ENCODE measurements around the gene B4GALT4. TPM values are rescaled to one million over a fixed set of nuclear protein-coding genes. Genes with fewer than 3 reads are reported as not detected.

B4GALT4 gene
- total RNA-seq, 1 donor from 2014 or later, result 13.5 TPM

DNA sequence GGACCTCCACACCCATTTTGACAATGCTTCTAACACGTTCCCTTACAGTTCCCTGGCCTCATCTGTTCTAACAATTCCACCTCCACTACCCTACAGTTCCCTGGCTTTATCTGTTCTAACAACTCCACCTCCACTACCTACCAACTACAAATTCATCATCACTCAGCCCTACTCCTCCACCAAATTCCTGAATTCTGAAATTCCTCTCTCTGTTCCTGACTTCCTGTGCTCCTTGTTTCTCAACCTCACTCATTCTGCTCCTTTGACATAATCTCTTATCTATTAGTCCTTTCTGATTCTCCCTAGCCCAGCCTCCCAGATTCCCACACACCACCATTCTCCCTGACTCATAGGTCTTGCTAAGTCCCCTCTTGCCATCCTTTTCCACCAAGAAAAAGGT is 44.8 kb downstream of the B4GALT4 start:
- TF ChIP-seq, protein P1, sequence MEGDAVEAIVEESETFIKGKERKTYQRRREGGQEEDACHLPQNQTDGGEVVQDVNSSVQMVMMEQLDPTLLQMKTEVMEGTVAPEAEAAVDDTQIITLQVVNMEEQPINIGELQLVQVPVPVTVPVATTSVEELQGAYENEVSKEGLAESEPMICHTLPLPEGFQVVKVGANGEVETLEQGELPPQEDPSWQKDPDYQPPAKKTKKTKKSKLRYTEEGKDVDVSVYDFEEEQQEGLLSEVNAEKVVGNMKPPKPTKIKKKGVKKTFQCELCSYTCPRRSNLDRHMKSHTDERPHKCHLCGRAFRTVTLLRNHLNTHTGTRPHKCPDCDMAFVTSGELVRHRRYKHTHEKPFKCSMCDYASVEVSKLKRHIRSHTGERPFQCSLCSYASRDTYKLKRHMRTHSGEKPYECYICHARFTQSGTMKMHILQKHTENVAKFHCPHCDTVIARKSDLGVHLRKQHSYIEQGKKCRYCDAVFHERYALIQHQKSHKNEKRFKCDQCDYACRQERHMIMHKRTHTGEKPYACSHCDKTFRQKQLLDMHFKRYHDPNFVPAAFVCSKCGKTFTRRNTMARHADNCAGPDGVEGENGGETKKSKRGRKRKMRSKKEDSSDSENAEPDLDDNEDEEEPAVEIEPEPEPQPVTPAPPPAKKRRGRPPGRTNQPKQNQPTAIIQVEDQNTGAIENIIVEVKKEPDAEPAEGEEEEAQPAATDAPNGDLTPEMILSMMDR (IDR thresholded peaks at IDR 0.05), result no peak
- no peak for ATAC-seq

DNA sequence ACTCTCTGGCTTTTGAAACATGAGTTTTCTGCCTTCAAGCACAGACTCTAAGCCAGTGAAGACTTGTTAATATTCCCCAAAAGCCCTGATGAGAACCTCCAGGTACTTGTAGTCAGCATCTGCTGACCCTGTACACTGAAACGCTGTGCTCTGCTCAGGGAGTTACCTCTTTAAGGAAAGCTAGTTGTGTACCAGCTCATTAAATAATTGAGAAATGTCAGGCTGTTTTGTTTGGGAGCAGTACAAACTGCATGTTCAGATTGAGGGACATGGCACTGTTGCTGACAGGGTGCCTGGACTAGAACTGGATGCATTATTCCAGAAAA is 45.6 kb downstream of the B4GALT4 start:
- intact Hi-C loops (cut with DNase I), result no loop called here
- no peaks in the 10 kb centered on the region for H3K9me3 ChIP-seq
- H3K27ac ChIP-seq, result no peak overlapping the region
- TF ChIP-seq, protein P1 (IDR thresholded peaks at IDR 0.05), result no peak
- no peaks in the 10 kb centered on the region for H3K27me3 ChIP-seq (ENCODE audit: low read depth)
- DNase-seq (no peak), ATAC-seq (no peak)
- H3K4me1 ChIP-seq, result no peaks in the 10 kb centered on the region
- H3K4me3 ChIP-seq, result no peak overlapping the region
- no peaks in the 10 kb centered on the region for H3K36me3 ChIP-seq

More for the DNA sequence above, 44.8 kb downstream of the B4GALT4 start:
- Histone ChIP-seq H3K27ac (no peak overlapping the region), H3K4me1 (no peaks in the 10 kb centered on the region), H3K9me3 (no peaks in the 10 kb centered on the region), H3K36me3 (no peaks in the 10 kb centered on the region), H3K4me3 (no peak overlapping the region), H3K27me3 (ENCODE audit: low read depth) (no peaks in the 10 kb centered on the region)
- DNase-seq, result no peak
- intact Hi-C loops (cut with DNase I), result no loop called here

DNA sequence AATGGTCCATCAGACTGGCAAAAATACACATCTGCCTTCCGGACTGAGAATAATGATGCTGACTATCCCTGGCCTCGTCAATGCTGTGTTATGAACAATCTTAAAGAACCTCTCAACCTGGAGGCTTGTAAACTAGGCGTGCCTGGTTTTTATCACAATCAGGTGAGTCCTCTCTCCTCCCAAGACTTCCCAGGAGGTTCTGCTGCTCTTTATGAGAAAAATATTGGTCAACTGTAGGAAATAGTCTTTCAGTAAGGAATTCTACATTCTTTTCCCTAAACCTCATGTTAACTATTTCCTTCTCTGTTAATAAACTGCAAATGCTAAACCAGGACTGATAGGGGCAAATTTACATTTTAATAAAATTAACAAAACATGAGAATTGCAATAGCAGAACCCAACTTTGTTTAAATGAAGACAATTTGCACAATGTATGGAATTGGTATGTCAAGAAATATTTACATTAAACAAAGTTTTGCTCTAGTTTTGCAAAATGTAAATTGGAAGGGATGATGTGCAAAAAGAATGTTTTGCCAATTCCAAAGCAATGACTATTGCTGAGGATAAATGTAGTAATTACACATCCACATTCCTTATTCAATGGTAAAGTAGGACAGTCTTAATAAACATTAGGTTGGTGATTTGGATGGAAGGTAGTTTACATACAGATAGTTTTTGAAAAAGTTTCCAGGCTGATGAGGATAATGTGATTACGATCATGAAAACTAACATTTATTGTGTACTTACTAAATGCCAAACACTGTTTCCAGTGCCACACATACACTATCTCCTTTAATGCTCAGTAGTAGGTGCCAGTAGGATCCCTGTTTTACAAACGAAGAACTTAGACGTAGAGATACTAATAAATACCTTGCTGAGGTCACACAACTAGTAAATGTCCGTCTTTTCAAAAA is 46.2 kb downstream of the B4GALT4 start:
- DNase-seq (no peak), ATAC-seq (no peak)
- TF ChIP-seq, protein P1 (IDR thresholded peaks at IDR 0.05), result no peak
- Histone ChIP-seq H3K4me1 (no peaks in the 10 kb centered on the region), H3K27ac (no peak overlapping the region), H3K36me3 (no peaks in the 10 kb centered on the region), H3K27me3 (ENCODE audit: low read depth) (no peaks in the 10 kb centered on the region), H3K4me3 (no peak overlapping the region), H3K9me3 (no peaks in the 10 kb centered on the region)
- intact Hi-C loops (cut with DNase I), result no loop called here

DNA sequence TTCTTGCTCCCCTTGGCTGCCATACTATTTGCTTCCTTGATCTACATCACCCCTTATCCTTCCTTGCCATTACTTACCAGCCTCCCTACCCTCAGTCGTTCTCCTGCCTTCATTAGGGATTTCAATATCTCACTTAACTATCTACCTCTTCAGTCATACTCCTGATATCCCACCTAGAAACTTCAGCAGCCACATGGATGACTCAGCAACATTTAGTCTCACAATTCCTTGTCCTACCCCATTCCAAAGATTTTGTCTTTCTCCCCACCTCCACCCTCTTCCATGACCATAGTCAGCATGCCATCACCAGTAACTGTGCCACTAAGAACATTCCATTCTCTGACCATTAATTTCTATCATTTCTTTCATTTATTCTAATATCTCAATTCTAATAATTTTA is 48.9 kb downstream of the B4GALT4 start:
- Histone ChIP-seq H3K27me3 (ENCODE audit: low read depth) (no peaks in the 10 kb centered on the region), H3K27ac (no peak overlapping the region), H3K4me1 (no peaks in the 10 kb centered on the region), H3K9me3 (no peaks in the 10 kb centered on the region), H3K4me3 (no peak overlapping the region), H3K36me3 (no peaks in the 10 kb centered on the region)
- TF ChIP-seq, protein P1 (IDR thresholded peaks at IDR 0.05), result no peak
- ATAC-seq (no peak), DNase-seq (no peak)
- intact Hi-C loops (cut with DNase I), result no loop called here

DNA sequence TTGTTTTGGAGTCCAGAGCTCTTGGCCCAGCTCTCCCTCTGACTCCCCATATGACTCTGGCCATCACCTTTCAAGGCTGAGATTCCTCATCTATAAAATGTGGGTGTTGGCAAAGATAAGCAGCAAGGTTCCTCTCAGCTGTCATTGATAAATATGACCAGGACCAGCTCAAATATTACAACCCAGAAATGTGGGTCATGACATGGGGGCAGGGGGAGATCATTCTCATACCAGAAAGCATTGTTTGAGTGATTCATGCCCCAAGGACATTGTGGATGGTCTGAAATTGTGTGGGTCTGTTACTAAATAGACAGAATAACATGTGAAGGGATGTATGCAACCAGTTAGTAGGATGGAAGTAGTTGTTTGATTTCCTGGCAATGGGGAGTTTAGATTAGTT is 53.4 kb downstream of the B4GALT4 start:
- no peaks in the 10 kb centered on the region for H3K27me3 ChIP-seq (ENCODE audit: low read depth)
- H3K9me3 ChIP-seq, result no peaks in the 10 kb centered on the region
- no peak for DNase-seq
- H3K4me1 ChIP-seq, result no peaks in the 10 kb centered on the region
- ATAC-seq, result no peak
- TF ChIP-seq, protein P1 (IDR thresholded peaks at IDR 0.05), result no peak
- H3K4me3 ChIP-seq, result no peak overlapping the region
- intact Hi-C loops (cut with DNase I), result no loop called here
- no peaks in the 10 kb centered on the region for H3K36me3 ChIP-seq
- no peak overlapping the region for H3K27ac ChIP-seq

Measured in lower lobe of right lung (tissue), 2 donors.